GM12878 (cell line): Measurements from ENCODE around the gene SURF2. TPM values are rescaled to one million over a fixed set of nuclear protein-coding genes. Genes with fewer than 3 reads are reported as not detected.

ENCODE experiments used
- ATAC-seq: fragments of 200-7000 bp; cut with Tn5 transposase; 3 replicates; pipeline ENCODE4 v1.9.1; 2020; ENCODE audit warnings: mild to moderate bottlenecking, moderate library complexity
- BruUV-seq: library from RNA; stranded (reverse); fragments of 400-500 nt; replicated peaks from 2 replicates; lab custom pipeline; 2021; lab: Mats Ljungman, UMichigan
- CTCF ChIA-PET: fragments of 300-600 bp; sonication (Branson Sonifier 250); formaldehyde crosslinking; extraction: SDS; loops from one replicate; lab custom pipeline; 2021; ENCODE audit warnings: inconsistent platforms; lab: Yijun Ruan, JAX
- POLR2A ChIA-PET: fragments of 350-600 bp; formaldehyde crosslinking; extraction: SDS; loops from one replicate; lab custom pipeline; 2021; ENCODE audit warnings: inconsistent platforms; lab: Charles Lee
- RAD21 ChIA-PET: fragments of 300-600 bp; sonication (Branson Sonifier 250); formaldehyde crosslinking; loops from one replicate; lab custom pipeline; 2023; ENCODE audit warnings: antibody characterized with exemption; ENCODE audit not compliant: unreplicated experiment; lab: Charles Lee
- SMC1A ChIA-PET: fragments of 300-600 bp; sonication (Branson Sonifier 250); formaldehyde crosslinking; loops from one replicate; lab custom pipeline; 2023; ENCODE audit not compliant: unreplicated experiment, uncharacterized antibody; lab: Charles Lee
- DNase-seq: peaks from one replicate; pipeline ENCODE4 v3.0.0-alpha.2; 2011; ENCODE audit warnings: low read depth, low spot score
- FAIRE-seq: peaks from 3 replicates; lab custom pipeline; 2011; peaks lifted over from hg19 to GRCh38; lab: Jason Lieb, UNC
- H2AFZ ChIP-seq: 2 replicates; pipeline ENCODE4 v1.6.0; 2011; ENCODE audit warnings: low read depth, low read length, control low read depth; ENCODE audit not compliant: control insufficient read depth
- H3K27ac ChIP-seq: 2 replicates; pipeline ENCODE4 v1.5.1; 2011; ENCODE audit warnings: control low read depth; ENCODE audit not compliant: control insufficient read depth, insufficient read depth
- H3K27me3 ChIP-seq, 2 experiments: replicated peaks in 1 of 2; 2 replicates each; pipeline versions ENCODE4 v1.6.0 to v1.6.1; 2011; ENCODE audit warnings: low read length in 1 of 2; ENCODE audit not compliant: control insufficient read depth in 2 of 2, insufficient read depth in 2 of 2
- H3K36me3 ChIP-seq, 2 experiments: 2 replicates each; pipeline ENCODE4 v1.5.1; 2011; ENCODE audit warnings: low read length in 1 of 2; ENCODE audit not compliant: control insufficient read depth in 2 of 2, insufficient read depth in 2 of 2
- H3K4me1 ChIP-seq: 2 replicates; pipeline ENCODE4 v1.6.1; 2011; ENCODE audit warnings: mild to moderate bottlenecking, low read length, moderate library complexity, mixed read lengths; ENCODE audit not compliant: control insufficient read depth, insufficient read depth
- H3K4me2 ChIP-seq: 2 replicates; pipeline ENCODE4 v1.6.0; 2011; ENCODE audit warnings: control low read depth; ENCODE audit not compliant: control insufficient read depth, insufficient read depth
- H3K4me3 ChIP-seq: fragments of 200-600 bp; sonication (generic); 2 replicates; pipeline ENCODE4 v1.5.1; 2016
- H3K79me2 ChIP-seq: 2 replicates; pipeline ENCODE4 v1.6.0; 2011; ENCODE audit warnings: low read length; ENCODE audit not compliant: control insufficient read depth, insufficient read depth
- H3K9ac ChIP-seq: 2 replicates; pipeline ENCODE4 v1.8.0; 2011; ENCODE audit warnings: low read length, control low read depth, mixed read lengths; ENCODE audit not compliant: control insufficient read depth, insufficient read depth
- H3K9me3 ChIP-seq: replicated peaks from 3 replicates; pipeline ENCODE4 v1.5.1; 2011; ENCODE audit warnings: mild to moderate bottlenecking, low read length; ENCODE audit not compliant: control insufficient read depth, insufficient read depth
- H4K20me1 ChIP-seq: 2 replicates; pipeline ENCODE4 v1.6.0; 2011; ENCODE audit not compliant: control insufficient read depth, insufficient read depth
- ASH2L ChIP-seq: fragments of 300-600, 200-600 bp; sonication (generic); IDR thresholded peaks from 2 replicates; pipeline ENCODE4 v1.6.1; 2017; ENCODE audit warnings: low read depth, mild to moderate bottlenecking, borderline replicate concordance
- ATF7 ChIP-seq: fragments of 450-650 bp; IDR thresholded peaks from 2 replicates; pipeline ENCODE4 v1.6.1; 2016; ENCODE audit warnings: low read depth, mild to moderate bottlenecking
- CHD1 ChIP-seq: IDR thresholded peaks from 2 replicates; pipeline ENCODE4 v1.6.1; 2012; ENCODE audit warnings: low read depth, low read length, improper control_type of control experiment
- CREM ChIP-seq: IDR thresholded peaks from 2 replicates; pipeline ENCODE4 v1.6.1; 2014; ENCODE audit warnings: antibody characterized with exemption, low read depth
- ETV6 ChIP-seq, 2 experiments: fragments of 450-650 bp in 1 of 2; IDR thresholded peaks in 1 of 2; conservative IDR thresholded peaks in 1 of 2; 2 replicates each; pipeline ENCODE4 v1.6.1; 2014; ENCODE audit warnings: antibody characterized with exemption in 1 of 2, borderline replicate concordance in 1 of 2, low read depth in 1 of 2, mild to moderate bottlenecking in 1 of 2, moderate library complexity in 1 of 2
- FOS ChIP-seq: IDR thresholded peaks from 3 replicates; pipeline ENCODE4 v1.6.1; 2011; ENCODE audit warnings: borderline replicate concordance; ENCODE audit not compliant: insufficient read length; ENCODE audit errors: extremely low read depth
- HDAC2 ChIP-seq: fragments of 200-600 bp; sonication (generic); IDR thresholded peaks from 2 replicates; pipeline ENCODE4 v1.6.1; 2017
- KLF5 ChIP-seq: fragments of 450-650 bp; IDR thresholded peaks from 2 replicates; pipeline ENCODE4 v1.6.1; 2014; ENCODE audit warnings: mild to moderate bottlenecking; ENCODE audit not compliant: partially characterized antibody
- MTA3 ChIP-seq: IDR thresholded peaks from 2 replicates; pipeline ENCODE4 v1.6.1; 2012; ENCODE audit warnings: low read length, inconsistent platforms, borderline replicate concordance
- NFYB ChIP-seq: IDR thresholded peaks from 2 replicates; pipeline ENCODE4 v1.6.1; 2011; ENCODE audit warnings: low read depth, mild to moderate bottlenecking, low read length, improper control_type of control experiment, moderate library complexity; ENCODE audit not compliant: insufficient read depth
- NKRF ChIP-seq: fragments of 450-650 bp; conservative IDR thresholded peaks from 2 replicates; pipeline ENCODE4 v1.6.1; 2017; ENCODE audit warnings: mild to moderate bottlenecking, moderate library complexity
- PRDM15 ChIP-seq: fragments of 450-650 bp; formaldehyde crosslinking; IDR thresholded peaks from 2 replicates; pipeline ENCODE4 v1.4.0; 2020; ENCODE audit warnings: mild to moderate bottlenecking, moderate library complexity
- RELA ChIP-seq: fragments of 450-650 bp; IDR thresholded peaks from 2 replicates; pipeline ENCODE4 v1.8.0; 2014; ENCODE audit warnings: borderline replicate concordance; ENCODE audit not compliant: partially characterized antibody
- RFX5 ChIP-seq: IDR thresholded peaks from 2 replicates; pipeline ENCODE4 v1.6.1; 2011; ENCODE audit warnings: low read depth, low read length, improper control_type of control experiment
- SMAD1 ChIP-seq: fragments of 450-650 bp; IDR thresholded peaks from 2 replicates; pipeline ENCODE4 v1.6.1; 2018; ENCODE audit warnings: mild to moderate bottlenecking, low read depth; ENCODE audit not compliant: partially characterized antibody
- SMAD5 ChIP-seq: IDR thresholded peaks from 2 replicates; pipeline ENCODE4 v1.6.1; 2016; ENCODE audit warnings: antibody characterized with exemption, low read depth
- STAT3 ChIP-seq: IDR thresholded peaks from 2 replicates; pipeline ENCODE4 v1.6.1; 2011; ENCODE audit warnings: low read depth, low read length, improper control_type of control experiment
- USF1 ChIP-seq: IDR thresholded peaks from 2 replicates; pipeline ENCODE4 v1.6.1; 2011; ENCODE audit warnings: borderline replicate concordance, low read depth, mild to moderate bottlenecking, moderate library complexity, mixed read lengths, low read length; ENCODE audit not compliant: insufficient read depth; ENCODE audit errors: extremely low read length
- WGBS: methylation state at CpG from one replicate; pipeline ENCODE4 v1.1.6; 2016; ENCODE audit warnings: low lambda C conversion rate; ENCODE audit not compliant: insufficient replicate concordance, insufficient coverage; ENCODE audit errors: missing lambda C conversion rate; 5-methylcytosine and 5-hydroxymethylcytosine counted together
- in situ Hi-C: fragments of 300-500 bp; cut with MboI; formaldehyde crosslinking; loops from 9 replicates; pipeline ENCODE4 v1.14.3; 2018; ENCODE audit warnings: mixed read lengths
- intact Hi-C: fragments of 100-400 bp; cut with micrococcal nuclease; formaldehyde crosslinking; loops from one replicate; pipeline ENCODE4 v1.14.2; 2022; ENCODE audit not compliant: unreplicated experiment
- polyA plus RNA-seq, 11 experiments: library from polyadenylated mRNA; depleted of rRNA in 4 of 11; unstranded in 6 of 11; stranded (reverse) in 5 of 11; fragments of >200 nt; fragmentation: Nextera tagmentation in 4 of 11; fragmentation: Illumina TruSeq in 1 of 11; extraction: Ambion mirVana in 4 of 11; extraction: Trizol in 1 of 11; gene quantifications; 1 replicate in 1 of 11; 2 replicates in 10 of 11; pipeline versions ENCODE4 v1.2.1 to v1.2.3, GENCODE V29; 2011 to 2016; ENCODE audit warnings: inconsistent platforms in 2 of 11, missing spikeins in 2 of 11, low read depth in 1 of 11
- total RNA-seq, 4 experiments: library from RNA; depleted of rRNA in 3 of 4; stranded (reverse); fragments of >200 nt in 3 of 4; fragmentation: Illumina TruSeq in 1 of 4; extraction: Trizol in 1 of 4; gene quantifications; 2 replicates each; pipeline versions ENCODE4 v1.2.1 to v1.2.3, GENCODE V29; 2013 to 2021

Gene SURF2
- total and polyA plus RNA-seq, 10 of the 15 experiments (the other 5 are each of a cell fraction or from before 2014, with no cell fraction given), result 4.0 to 41.7 (median 20.8) TPM

GRCh38 chr9:133315997-133316396 is 40.4 kb upstream of the SURF2 start:
- no TSS peak for BruUV-seq

More at GRCh38 chr9:133315997-133316396, 40.4 kb upstream of the SURF2 start:
- no peak overlapping the region for H3K27ac ChIP-seq
- ChIA-PET CTCF (no interaction called here), POLR2A (no interaction called here), SMC1A (no interaction called here), RAD21 (no interaction called here)
- no peaks in the 10 kb centered on the region for H3K36me3 ChIP-seq
- H3K4me1 ChIP-seq, result no peaks in the 10 kb centered on the region
- no peak for FAIRE-seq
- no peaks in the 10 kb centered on the region for H3K9me3 ChIP-seq
- intact Hi-C loops, result no loop called here
- no peak overlapping the region for H3K4me2 ChIP-seq
- no peak overlapping the region for H3K9ac ChIP-seq
- DNase-seq, result no peak
- H3K27me3 ChIP-seq, result no peaks in the 10 kb centered on the region
- no peaks in the 10 kb centered on the region for H3K79me2 ChIP-seq
- no peak overlapping the region for H3K4me3 ChIP-seq
- H4K20me1 ChIP-seq, result no peaks in the 10 kb centered on the region
- TF ChIP-seq ASH2L (no peak), HDAC2 (no peak), PRDM15 (CRISPR knock-in tag) (no peak), RELA (no peak), SMAD1 (no peak), CREM (no peak), USF1 (no peak), CHD1 (no peak), ATF7 (no peak), RFX5 (no peak), SMAD5 (no peak), ETV6 (conservative IDR thresholded peaks at IDR 0.05 in 1 of 2, IDR thresholded peaks at IDR 0.05 in 1 of 2; ENCODE audit: borderline replicate concordance in 1 of 2, low read depth in 1 of 2) (no peak), MTA3 (no peak), KLF5 (no peak), NFYB (no peak), FOS (no peak), NKRF (no peak), STAT3 (no peak)
- H2AFZ ChIP-seq, result no peak overlapping the region
- in situ Hi-C loops, result no loop called here
- no peak for ATAC-seq
- 13% methylated on average over 2 of the region's 2 CpGs for WGBS
